Mesodermal cell (in vitro differentiated cells): Measurements from ENCODE around the gene KCNK4.
A peak's percentile ranks its signal among the peaks of the same experiment; 100 is the strongest.

Source experiments
- H3K27ac ChIP-seq: 2 replicates; pipeline ENCODE4 v1.7.0; 2013; ENCODE audit warnings: mild to moderate bottlenecking, low read depth, low read length, moderate library complexity; ENCODE audit not compliant: severe bottlenecking
- H3K36me3 ChIP-seq: 2 replicates; pipeline ENCODE4 v1.7.1; 2013; ENCODE audit warnings: mild to moderate bottlenecking, low read length, moderate library complexity; ENCODE audit not compliant: control insufficient read depth, insufficient read depth
- H3K4me1 ChIP-seq: one replicate; pipeline ENCODE4 v1.7.1; 2013; ENCODE audit warnings: mild to moderate bottlenecking, low read length; ENCODE audit not compliant: insufficient read depth, control insufficient read depth, poor library complexity, severe bottlenecking
- H3K4me3 ChIP-seq: 2 replicates; pipeline ENCODE4 v1.7.0; 2013; ENCODE audit warnings: low read length, control low read depth, mild to moderate bottlenecking; ENCODE audit not compliant: insufficient read depth, poor library complexity, severe bottlenecking; ENCODE audit errors: extremely low read depth
- H3K9me3 ChIP-seq: 2 replicates; pipeline ENCODE4 v1.7.1; 2013; ENCODE audit warnings: mild to moderate bottlenecking, low read length, moderate library complexity; ENCODE audit not compliant: control insufficient read depth
- WGBS, 2 experiments: methylation state at CpG; one replicate each; pipeline ENCODE4 v1.1.5; 2013; ENCODE audit warnings: missing lambda C conversion rate in 2 of 2; ENCODE audit not compliant: insufficient coverage in 2 of 2; 5-methylcytosine and 5-hydroxymethylcytosine counted together

The KCNK4 gene

DNA sequence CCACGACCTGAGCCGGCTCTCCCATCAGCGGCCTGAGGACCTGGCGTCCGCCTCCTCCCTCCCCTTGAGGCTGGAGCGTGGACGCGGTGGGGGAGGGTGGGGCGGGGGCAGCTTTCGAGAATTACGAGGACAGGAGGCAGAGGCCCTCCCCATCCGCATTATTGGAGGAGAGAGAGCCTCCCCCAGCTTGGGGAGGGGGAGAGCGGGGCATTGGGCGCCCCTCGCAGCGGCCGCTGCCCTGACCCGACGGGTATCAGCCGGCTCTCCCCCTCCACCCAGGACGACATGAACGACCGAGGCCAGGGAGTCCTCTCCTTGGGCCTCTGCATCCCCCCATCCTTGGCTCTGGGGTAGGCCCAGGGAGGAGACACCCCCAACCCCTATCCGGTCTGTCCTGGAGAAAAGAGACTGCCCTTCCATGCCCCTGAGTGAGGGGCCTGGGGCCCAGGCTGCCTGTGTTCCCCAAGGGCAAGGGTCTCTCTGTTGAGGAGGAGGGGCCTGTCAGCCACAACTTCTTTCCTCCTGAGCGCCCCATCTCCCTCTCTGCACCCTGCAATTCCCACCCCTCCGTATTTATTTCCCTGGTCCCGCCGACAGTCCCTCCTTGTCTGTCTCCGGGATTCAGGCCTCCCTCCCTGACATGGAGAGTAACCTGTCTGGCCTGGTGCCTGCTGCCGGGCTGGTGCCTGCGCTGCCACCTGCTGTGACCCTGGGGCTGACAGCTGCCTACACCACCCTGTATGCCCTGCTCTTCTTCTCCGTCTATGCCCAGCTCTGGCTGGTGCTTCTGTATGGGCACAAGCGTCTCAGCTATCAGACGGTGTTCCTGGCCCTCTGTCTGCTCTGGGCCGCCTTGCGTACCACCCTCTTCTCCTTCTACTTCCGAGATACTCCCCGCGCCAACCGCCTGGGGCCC is 5.0 kb upstream of the KCNK4 start:
- peaks cover 11% of the 10 kb centered on the region for H3K36me3 ChIP-seq
- H3K4me1 ChIP-seq: peaks cover 8% of the 10 kb centered on the region
- no peaks in the 10 kb centered on the region for H3K9me3 ChIP-seq
- 55 to 81% methylated on average over 16 of the region's 40 CpGs for WGBS, 2 experiments
- H3K27ac ChIP-seq: no peak overlapping the region
- peak overlapping the region; percentile 66 for H3K4me3 ChIP-seq

DNA sequence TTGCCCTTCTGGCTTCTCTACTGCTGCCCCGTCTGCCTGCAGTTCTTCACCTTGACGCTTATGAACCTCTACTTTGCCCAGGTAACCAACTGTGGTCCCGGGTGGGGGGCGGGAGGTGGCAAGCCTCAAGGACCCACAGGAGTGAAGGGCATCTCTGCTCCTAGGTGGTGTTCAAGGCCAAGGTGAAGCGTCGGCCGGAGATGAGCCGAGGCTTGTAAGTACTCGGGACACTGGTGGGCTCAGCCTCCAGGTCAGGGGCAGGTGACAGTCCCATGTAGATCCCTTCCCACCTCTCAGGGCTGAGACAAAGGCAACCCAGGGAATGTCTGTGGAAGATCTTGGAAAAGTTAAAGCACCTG is 4.3 kb upstream of the KCNK4 start:
- Histone ChIP-seq H3K36me3 (peaks cover 11% of the 10 kb centered on the region), H3K27ac (no peak overlapping the region), H3K4me1 (peaks cover 8% of the 10 kb centered on the region), H3K9me3 (no peaks in the 10 kb centered on the region), H3K4me3 (no peak overlapping the region)
- WGBS, 2 experiments: 88 to 93% methylated on average over 8 to 9 of the region's 9 CpGs

DNA sequence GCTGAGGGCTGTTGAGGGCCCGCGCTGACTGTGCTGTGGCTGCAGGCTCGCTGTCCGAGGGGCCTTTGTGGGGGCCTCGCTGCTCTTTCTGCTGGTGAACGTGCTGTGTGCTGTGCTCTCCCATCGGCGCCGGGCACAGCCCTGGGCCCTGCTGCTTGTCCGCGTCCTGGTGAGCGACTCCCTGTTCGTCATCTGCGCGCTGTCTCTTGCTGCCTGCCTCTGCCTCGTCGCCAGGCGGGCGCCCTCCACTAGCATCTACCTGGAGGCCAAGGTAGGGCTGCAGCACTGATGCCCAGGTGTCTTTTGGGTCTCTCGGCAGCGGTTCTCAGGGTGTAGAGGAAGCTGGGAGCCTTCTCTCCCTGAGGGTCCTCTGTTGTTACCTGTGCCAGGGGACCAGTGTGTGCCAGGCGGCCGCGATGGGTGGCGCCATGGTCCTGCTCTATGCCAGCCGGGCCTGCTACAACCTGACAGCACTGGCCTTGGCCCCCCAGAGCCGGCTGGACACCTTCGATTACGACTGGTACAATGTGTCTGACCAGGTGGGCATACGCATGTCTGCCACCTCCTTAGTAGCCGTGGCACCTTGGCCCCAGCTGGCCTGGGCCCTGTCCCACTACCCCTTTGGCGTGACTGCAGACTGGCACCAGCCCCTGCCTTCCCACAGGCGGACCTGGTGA is 3.3 kb upstream of the KCNK4 start:
- Histone ChIP-seq H3K9me3 (no peaks in the 10 kb centered on the region), H3K36me3 (peaks cover 4% of the 10 kb centered on the region), H3K4me3 (no peak overlapping the region), H3K27ac (no peak overlapping the region), H3K4me1 (peaks cover 8% of the 10 kb centered on the region)
- WGBS, 2 experiments: 94 to 95% methylated on average over 30 to 33 of the region's 33 CpGs

DNA sequence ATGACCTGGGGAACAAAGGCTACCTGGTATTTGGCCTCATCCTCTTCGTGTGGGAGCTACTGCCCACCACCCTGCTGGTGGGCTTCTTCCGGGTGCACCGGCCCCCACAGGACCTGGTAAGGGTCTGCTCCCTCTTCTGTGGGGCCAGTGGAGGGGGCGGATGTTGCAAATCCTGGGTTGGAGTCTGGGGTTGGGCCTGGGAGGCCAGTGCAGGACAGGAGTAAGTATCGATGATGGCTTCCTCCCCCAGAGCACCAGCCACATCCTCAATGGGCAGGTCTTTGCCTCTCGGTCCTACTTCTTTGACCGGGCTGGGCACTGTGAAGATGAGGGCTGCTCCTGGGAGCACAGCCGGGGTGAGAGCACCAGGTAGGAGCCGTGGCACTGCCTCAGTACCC is 2.8 kb upstream of the KCNK4 start:
- peaks cover 8% of the 10 kb centered on the region for H3K4me1 ChIP-seq
- no peaks in the 10 kb centered on the region for H3K9me3 ChIP-seq
- H3K27ac ChIP-seq: no peak overlapping the region
- H3K4me3 ChIP-seq: no peak overlapping the region
- no peaks in the 10 kb centered on the region for H3K36me3 ChIP-seq
- 93 to 94% methylated on average over 7 to 8 of the region's 9 CpGs for WGBS, 2 experiments

- no peak overlapping the region for H3K4me3 ChIP-seq
- H3K27ac ChIP-seq: no peak overlapping the region
- no peaks in the 10 kb centered on the region for H3K9me3 ChIP-seq
- 91 to 95% methylated on average over 7 to 11 of the region's 13 CpGs for WGBS, 2 experiments
- no peaks in the 10 kb centered on the region for H3K36me3 ChIP-seq
- H3K4me1 ChIP-seq: peaks cover under 1% of the 10 kb centered on the region
These were observed 2.0 kb upstream of the KCNK4 start for GRCh38 chr11:64289002-64289564.

- H3K4me1 ChIP-seq: no peaks in the 10 kb centered on the region
- no peaks in the 10 kb centered on the region for H3K9me3 ChIP-seq
- H3K4me3 ChIP-seq: no peak overlapping the region
- 52 to 67% methylated on average over 8 of the region's 10 CpGs for WGBS, 2 experiments
- H3K36me3 ChIP-seq: no peaks in the 10 kb centered on the region
- H3K27ac ChIP-seq: no peak overlapping the region
These were observed 495 bp upstream of the KCNK4 start for GRCh38 chr11:64290352-64291261.

- WGBS, 2 experiments: 1 to 2% methylated on average over 87 to 91 of the region's 96 CpGs
- peak overlapping the region; percentile 11 for H3K4me3 ChIP-seq
- no peaks in the 10 kb centered on the region for H3K4me1 ChIP-seq
These were observed 804 bp downstream of the KCNK4 start for GRCh38 chr11:64291752-64292459.

GRCh38 chr11:64292460-64293254 is 1.6 kb downstream of the KCNK4 start:
- H3K27ac ChIP-seq: no peak overlapping the region
- 42 to 51% methylated on average over 33 to 35 of the region's 42 CpGs for WGBS, 2 experiments
- peaks cover 3% of the 10 kb centered on the region for H3K4me1 ChIP-seq
- peak overlapping the region; percentile 11 for H3K4me3 ChIP-seq
- H3K9me3 ChIP-seq: no peaks in the 10 kb centered on the region
- no peaks in the 10 kb centered on the region for H3K36me3 ChIP-seq

More at GRCh38 chr11:64291752-64292459, 804 bp downstream of the KCNK4 start:
- no peak overlapping the region for H3K27ac ChIP-seq
- H3K9me3 ChIP-seq: no peaks in the 10 kb centered on the region
- no peaks in the 10 kb centered on the region for H3K36me3 ChIP-seq

- no peak overlapping the region for H3K27ac ChIP-seq
- peaks cover 7% of the 10 kb centered on the region for H3K4me1 ChIP-seq
- no peak overlapping the region for H3K4me3 ChIP-seq
- 50 to 78% methylated on average over 1 to 3 of the region's 3 CpGs for WGBS, 2 experiments
- H3K36me3 ChIP-seq: no peaks in the 10 kb centered on the region
- no peaks in the 10 kb centered on the region for H3K9me3 ChIP-seq
These were observed 3.7 kb downstream of the KCNK4 start for GRCh38 chr11:64294774-64295173.
